B cell (primary cell): Measurements from ENCODE around the gene ERN1. TPM values are rescaled to one million over a fixed set of nuclear protein-coding genes. Genes with fewer than 3 reads are reported as not detected.

Source experiments
- ATAC-seq: fragments of 200-7000 bp; cut with Tn5 transposase; one replicate; pipeline ENCODE4 v1.10.0; 2021; ENCODE audit warnings: low read depth, mild to moderate bottlenecking, moderate number of reproducible peaks, moderate library complexity
- CTCF ChIA-PET: fragments of 350-600 bp; sonication (Branson Sonifier 250); formaldehyde crosslinking; loops from one replicate; lab custom pipeline; 2021; ENCODE audit warnings: antibody characterized with exemption, inconsistent platforms; lab: Charles Lee
- POLR2A ChIA-PET: fragments of 350-600 bp; sonication (Branson Sonifier 250); formaldehyde crosslinking; loops from one replicate; lab custom pipeline; 2021; ENCODE audit warnings: antibody characterized with exemption; lab: Charles Lee
- DNase-seq: peaks from one replicate; pipeline ENCODE4 v3.0.0; 2013
- H2AFZ ChIP-seq: 2 replicates; pipeline ENCODE4 v1.6.1; 2012; ENCODE audit warnings: mild to moderate bottlenecking, low read depth, low read length; ENCODE audit not compliant: insufficient read depth, poor library complexity, severe bottlenecking
- H3K27ac ChIP-seq, 2 donors: 1 replicate in 1 of 2; 2 replicates in 1 of 2; pipeline ENCODE4 v1.5.1; 2012 to 2013; ENCODE audit warnings: low read length in 2 of 2, mild to moderate bottlenecking in 2 of 2, moderate library complexity in 1 of 2
- H3K27me3 ChIP-seq, 4 experiments: fragments of 200-600 bp in 1 of 4; sonication (generic) in 1 of 4; replicated peaks in 1 of 4; 1 replicate in 2 of 4; 2 replicates in 2 of 4; pipeline versions ENCODE4 v1.6.1 to v1.7.0; 2013 to 2016; ENCODE audit warnings: low read length in 3 of 4, mild to moderate bottlenecking in 2 of 4, mixed read lengths in 1 of 4, moderate library complexity in 1 of 4; ENCODE audit not compliant: insufficient read depth in 4 of 4, control insufficient read depth in 3 of 4; ENCODE audit errors: control extremely low read depth in 1 of 4
- H3K36me3 ChIP-seq, 2 experiments: replicated peaks in 1 of 2; 1 replicate in 1 of 2; 2 replicates in 1 of 2; pipeline versions ENCODE4 v1.6.1 to v1.7.1; 2013; ENCODE audit warnings: low read length in 1 of 2; ENCODE audit not compliant: insufficient read depth in 2 of 2, control insufficient read depth in 1 of 2; ENCODE audit errors: control extremely low read depth in 1 of 2, extremely low read depth in 1 of 2
- H3K4me1 ChIP-seq, 2 donors: fragments of 200-600 bp in 1 of 2; sonication (generic) in 1 of 2; 1 replicate in 1 of 2; 2 replicates in 1 of 2; pipeline versions ENCODE4 v1.5.1 to v1.6.1; 2013 to 2017; ENCODE audit warnings: low read length in 2 of 2; ENCODE audit not compliant: control insufficient read depth in 2 of 2, insufficient read depth in 2 of 2
- H3K4me2 ChIP-seq: replicated peaks from 2 replicates; pipeline ENCODE3; 2012; ENCODE audit warnings: mild to moderate bottlenecking, low read depth, low read length; ENCODE audit not compliant: poor library complexity, severe bottlenecking
- H3K4me3 ChIP-seq, 5 experiments: fragments of 200-600 bp in 1 of 5; sonication (generic) in 1 of 5; 1 replicate in 3 of 5; 2 replicates in 2 of 5; pipeline versions ENCODE4 v1.5.1 to v1.7.0; 2011 to 2016; ENCODE audit warnings: low read length in 4 of 5, mild to moderate bottlenecking in 4 of 5, low read depth in 2 of 5, control low read depth in 1 of 5, moderate library complexity in 1 of 5; ENCODE audit not compliant: insufficient read depth in 1 of 5; ENCODE audit errors: control extremely low read depth in 1 of 5, extremely low read depth in 1 of 5
- H3K79me2 ChIP-seq: fragments of 200-600 bp; sonication (generic); one replicate; pipeline ENCODE4 v1.6.0; 2016; ENCODE audit warnings: low read length; ENCODE audit not compliant: control insufficient read depth, insufficient read depth
- H3K9ac ChIP-seq: fragments of 200-600 bp; sonication (generic); 2 replicates; pipeline ENCODE4 v1.6.1; 2017; ENCODE audit warnings: mild to moderate bottlenecking, low read length, moderate library complexity
- H3K9me3 ChIP-seq, 3 donors: one replicate each; pipeline versions ENCODE4 v1.6.1 to v1.7.1; 2013; ENCODE audit warnings: low read length in 2 of 3; ENCODE audit not compliant: control insufficient read depth in 2 of 3, insufficient read depth in 1 of 3; ENCODE audit errors: control extremely low read depth in 1 of 3
- H4K20me1 ChIP-seq: 2 replicates; pipeline ENCODE4 v1.6.0; 2012; ENCODE audit warnings: mild to moderate bottlenecking, low read length; ENCODE audit not compliant: insufficient read depth, control insufficient read depth, poor library complexity, severe bottlenecking
- H3K27ac Mint-ChIP-seq: one replicate; pipeline ENCODE4 v1.8.0; 2021; ENCODE audit warnings: mixed read lengths
- H3K27me3 Mint-ChIP-seq: one replicate; pipeline ENCODE4 v1.8.0; 2021; ENCODE audit warnings: mixed read lengths
- H3K4me1 Mint-ChIP-seq: one replicate; pipeline ENCODE4 v1.8.0; 2021; ENCODE audit warnings: mixed read lengths
- H3K4me3 Mint-ChIP-seq: one replicate; pipeline ENCODE4 v1.8.0; 2021; ENCODE audit warnings: mixed read lengths
- H3K9me3 Mint-ChIP-seq: one replicate; pipeline ENCODE4 v1.8.0; 2022; ENCODE audit warnings: mixed read lengths; ENCODE audit not compliant: insufficient read depth
- CTCF ChIP-seq: fragments of 200-600 bp; IDR thresholded peaks from one replicate; pipeline ENCODE4 v1.8.0; 2022; ENCODE audit warnings: antibody characterized with exemption, mild to moderate bottlenecking
- EZH2 ChIP-seq: IDR thresholded peaks from 2 replicates; pipeline ENCODE4 v1.6.1; 2012; ENCODE audit warnings: borderline replicate concordance, low read depth, mild to moderate bottlenecking, moderate library complexity, low read length; ENCODE audit not compliant: insufficient read depth, poor library complexity, severe bottlenecking
- WGBS: methylation state at CpG from one replicate; pipeline ENCODE4 v1.1.5; 2013; ENCODE audit warnings: missing lambda C conversion rate; ENCODE audit not compliant: insufficient coverage; 5-methylcytosine and 5-hydroxymethylcytosine counted together
- intact Hi-C: fragments of 100-400 bp; cut with micrococcal nuclease; formaldehyde crosslinking; loops from one replicate; pipeline ENCODE4 v1.10.0; 2022
- polyA plus RNA-seq: library from polyadenylated mRNA; depleted of rRNA; stranded (reverse); fragments of >200 nt; gene quantifications from 2 replicates; pipeline ENCODE4 v1.2.3, GENCODE V29; 2012
- total RNA-seq, 2 donors: library from RNA; stranded (reverse); fragments of 120-200 nt in 1 of 2; gene quantifications; 1 replicate in 1 of 2; 2 replicates in 1 of 2; pipeline versions ENCODE4 v1.2.3 to v1.2.4, GENCODE V29; 2013 to 2022

Gene ERN1
- total and polyA plus RNA-seq, 2 donors (not counting 1 experiment from before 2014, with no cell fraction given): 7.0 to 19.4 TPM

GRCh38 chr17:64174686-64175456 is 44.9 kb upstream of the ERN1 start:
- intact Hi-C loops: no loop called here
- H3K9me3 Mint-ChIP-seq: peaks cover 3% of the 10 kb centered on the region
- DNase-seq (no peak), ATAC-seq (no peak)
- Histone ChIP-seq H2AFZ (no peak overlapping the region), H3K4me2 (no peak overlapping the region), H4K20me1 (no peaks in the 10 kb centered on the region), H3K36me3 (peaks cover 0 to 12% of the 10 kb centered on the region in 2 experiments), H3K4me3 (no peak overlapping the region), H3K27me3 (no peaks in the 10 kb centered on the region), H3K79me2 (no peaks in the 10 kb centered on the region), H3K9me3 (peaks cover 0 to 4% (median 0%) of the 10 kb centered on the region in 3 donors), H3K9ac (no peak overlapping the region), H3K4me1 (no peaks in the 10 kb centered on the region), H3K27ac (no peak overlapping the region)
- H3K27me3 Mint-ChIP-seq: no peaks in the 10 kb centered on the region
- CTCF ChIA-PET: no interaction called here
- TF ChIP-seq EZH2 (no peak), CTCF (no peak)
- WGBS: 81% methylated on average over 4 of the region's 7 CpGs
- H3K27ac Mint-ChIP-seq: no peak overlapping the region
- POLR2A ChIA-PET: no interaction called here
- no peaks in the 10 kb centered on the region for H3K4me1 Mint-ChIP-seq
- H3K4me3 Mint-ChIP-seq: no peak overlapping the region

- Histone ChIP-seq H3K9me3 (no peaks in the 10 kb centered on the region), H3K79me2 (no peaks in the 10 kb centered on the region), H3K27me3 (no peaks in the 10 kb centered on the region), H3K27ac (no peak overlapping the region), H3K4me3 (no peak overlapping the region), H2AFZ (no peak overlapping the region), H4K20me1 (no peaks in the 10 kb centered on the region), H3K9ac (no peak overlapping the region), H3K4me1 (no peaks in the 10 kb centered on the region), H3K36me3 (peaks cover 0 to 17% of the 10 kb centered on the region in 2 experiments), H3K4me2 (no peak overlapping the region)
- Mint-ChIP-seq H3K27me3 (no peaks in the 10 kb centered on the region), H3K9me3 (no peaks in the 10 kb centered on the region), H3K4me1 (no peaks in the 10 kb centered on the region), H3K27ac (no peak overlapping the region), H3K4me3 (no peak overlapping the region)
- ChIA-PET POLR2A (no interaction called here), CTCF (interaction anchor here (1.1 kb wide), 1 partner anchor 24 kb away, joined by 3 read pairs; no protein-coding TSS in a partner anchor)
- no peak for ATAC-seq
- intact Hi-C loops: no loop called here
- TF ChIP-seq CTCF: no peak
- DNase-seq: no peak
- 100% methylated on average over 1 of the region's 3 CpGs for WGBS
Observed at GRCh38 chr17:64173646-64174045, 43.7 kb upstream of the ERN1 start.
